Thoracic aorta (tissue), 2 donors: ENCODE data around the gene FXYD1. TPM values are rescaled to one million over a fixed set of nuclear protein-coding genes. Genes with fewer than 3 reads are reported as not detected.

Experiments used
- ATAC-seq: fragments of 150-250 bp; one replicate; pipeline ENCODE4 v1.8.0; 2017; ENCODE audit warnings: low read depth; ENCODE audit not compliant: insufficient number of reproducible peaks, low FRiP score
- DNase-seq: peaks from one replicate; pipeline ENCODE4 v3.0.0-alpha.2; 2020; ENCODE audit warnings: low spot score
- H3K27ac ChIP-seq, 2 donors: fragments of 200-600 bp; sonication (generic); 1 replicate in 1 of 2; 2 replicates in 1 of 2; pipeline ENCODE4 v1.5.1; 2016; ENCODE audit warnings: mild to moderate bottlenecking in 2 of 2, moderate library complexity in 2 of 2
- H3K27me3 ChIP-seq: fragments of 200-600 bp; sonication (generic); replicated peaks from 2 replicates; pipeline ENCODE4 v1.6.0; 2016; ENCODE audit warnings: mild to moderate bottlenecking; ENCODE audit not compliant: insufficient read depth
- H3K36me3 ChIP-seq: fragments of 200-600 bp; sonication (generic); one replicate; pipeline ENCODE4 v1.5.1; 2016
- H3K4me1 ChIP-seq, 2 donors: fragments of 200-600 bp; sonication (generic); 1 replicate in 1 of 2; 2 replicates in 1 of 2; pipeline versions ENCODE4 v1.5.1 to v1.6.0; 2016; ENCODE audit warnings: low read depth in 2 of 2, mild to moderate bottlenecking in 1 of 2; ENCODE audit not compliant: control insufficient read depth in 1 of 2
- H3K4me3 ChIP-seq: fragments of 200-600 bp; sonication (generic); 2 replicates; pipeline ENCODE4 v1.5.1; 2016; ENCODE audit warnings: mild to moderate bottlenecking
- H3K9me3 ChIP-seq: fragments of 200-600 bp; sonication (generic); 2 replicates; pipeline ENCODE4 v1.5.1; 2016
- CTCF ChIP-seq: fragments of 200-600 bp; sonication (generic); IDR thresholded peaks from one replicate; pipeline ENCODE4 v1.5.1; 2019; ENCODE audit warnings: antibody characterized with exemption
- total RNA-seq, 2 donors: library from RNA; depleted of rRNA; stranded (reverse); fragments of >200 nt; gene quantifications; one replicate each; pipeline versions ENCODE4 v1.1.0 to v1.2.3, GENCODE V29; 2016

Gene FXYD1
- total RNA-seq, 2 donors from 2014 or later, result 50.7 to 65.8 TPM

- TF ChIP-seq CTCF, result no peak
- ATAC-seq, result no peak
- Histone ChIP-seq H3K36me3 (no peaks in the 10 kb centered on the region), H3K9me3 (no peaks in the 10 kb centered on the region), H3K27ac (no peak overlapping the region), H3K4me3 (no peak overlapping the region), H3K4me1 (no peaks in the 10 kb centered on the region), H3K27me3 (no peaks in the 10 kb centered on the region)
- no peak for DNase-seq
These were observed 37.6 kb downstream of the FXYD1 start for GRCh38 chr19:35176181-35176570.

GRCh38 chr19:35177377-35178274 lies 39.0 kb downstream of the FXYD1 start:
- DNase-seq (no peak), ATAC-seq (no peak)
- no peaks in the 10 kb centered on the region for H3K27me3 ChIP-seq
- H3K36me3 ChIP-seq, result no peaks in the 10 kb centered on the region
- TF ChIP-seq CTCF, result no peak
- no peak overlapping the region for H3K4me3 ChIP-seq
- no peak overlapping the region for H3K27ac ChIP-seq
- no peaks in the 10 kb centered on the region for H3K4me1 ChIP-seq
- H3K9me3 ChIP-seq, result no peaks in the 10 kb centered on the region

- Histone ChIP-seq H3K27me3 (no peaks in the 10 kb centered on the region), H3K4me1 (no peaks in the 10 kb centered on the region), H3K4me3 (no peak overlapping the region), H3K36me3 (no peaks in the 10 kb centered on the region), H3K9me3 (no peaks in the 10 kb centered on the region), H3K27ac (no peak overlapping the region)
- no peak for TF ChIP-seq CTCF
- no peak for DNase-seq
- no peak for ATAC-seq
These were observed 40.1 kb downstream of the FXYD1 start for GRCh38 chr19:35178701-35179100.

GRCh38 chr19:35179830-35180229 lies 41.2 kb downstream of the FXYD1 start:
- ATAC-seq (no peak), DNase-seq (no peak)
- TF ChIP-seq CTCF, result no peak

GRCh38 chr19:35181387-35181786 lies 42.8 kb downstream of the FXYD1 start:
- Histone ChIP-seq H3K4me3 (no peak overlapping the region), H3K36me3 (no peaks in the 10 kb centered on the region), H3K4me1 (no peaks in the 10 kb centered on the region), H3K27me3 (no peaks in the 10 kb centered on the region), H3K9me3 (no peaks in the 10 kb centered on the region), H3K27ac (no peak overlapping the region)
- ATAC-seq (no peak), DNase-seq (no peak)
- no peak for TF ChIP-seq CTCF

More at GRCh38 chr19:35179830-35180229, 41.2 kb downstream of the FXYD1 start:
- Histone ChIP-seq H3K27me3 (no peaks in the 10 kb centered on the region), H3K4me3 (no peak overlapping the region), H3K27ac (no peak overlapping the region), H3K9me3 (no peaks in the 10 kb centered on the region), H3K4me1 (no peaks in the 10 kb centered on the region), H3K36me3 (no peaks in the 10 kb centered on the region)
